NCI-H1436 (cell line): ENCODE data around the gene STX12.
"Not testable (repeated sequence)": the region's sequence is repeated elsewhere in the genome, so short reads cannot be mapped to it uniquely, and the experiment has no call there.

Experiments
- DNase-seq: peaks from one replicate; lab custom pipeline; 2025; lab: John Stamatoyannopoulos, UW

STX12 gene

GRCh38 chr1:27868932-27869718, 96.1 kb downstream of the STX12 start:
- DNase-seq, result no peak

GRCh38 chr1:27869719-27870085, 96.7 kb downstream of the STX12 start:
- DNase-seq, result no peak

- not testable (repeated sequence) for DNase-seq
These were observed 98.1 kb downstream of the STX12 start for GRCh38 chr1:27871076-27871475.

- DNase-seq, result no peak
These were observed 99.2 kb downstream of the STX12 start, which contains the start of gene THEMIS2 for GRCh38 chr1:27872059-27872801. TSS of gene THEMIS2 (plus strand) at chr1:27872544. CDS start at chr1:27872572, 28 bp downstream.

GRCh38 chr1:27872802-27873551, 100.0 kb downstream of the STX12 start:
- no peak for DNase-seq

- no peak for DNase-seq
These were observed 100.8 kb downstream of the STX12 start for GRCh38 chr1:27873671-27874384.
